Vagina (tissue), 2 donors: ENCODE measurements around the gene SLC1A5. TPM values are rescaled to one million over a fixed set of nuclear protein-coding genes. Genes with fewer than 3 reads are reported as not detected.
"Not testable (repeated sequence)": the region's sequence is repeated elsewhere in the genome, so short reads cannot be mapped to it uniquely, and the experiment has no call there.

Experiments
- DNase-seq, 2 donors: peaks; one replicate each; pipeline ENCODE4 v3.0.0-alpha.2; 2017; ENCODE audit errors: extremely low spot score in 2 of 2
- H3K27ac ChIP-seq: fragments of 200-600 bp; sonication (generic); one replicate; pipeline ENCODE4 v1.5.1; 2019
- H3K27me3 ChIP-seq: fragments of 200-600 bp; sonication (generic); one replicate; pipeline ENCODE4 v1.5.1; 2019
- H3K36me3 ChIP-seq, 2 donors: fragments of 200-600 bp; sonication (generic); one replicate each; pipeline ENCODE4 v1.5.1; 2017 to 2019
- H3K4me1 ChIP-seq: fragments of 200-600 bp; sonication (generic); one replicate; pipeline ENCODE4 v1.5.1; 2019
- H3K4me3 ChIP-seq, 2 donors: fragments of 200-600 bp; sonication (generic); 1 replicate in 1 of 2; 2 replicates in 1 of 2; pipeline ENCODE4 v1.5.1; 2016 to 2019
- H3K9me3 ChIP-seq: fragments of 200-600 bp; sonication (generic); one replicate; pipeline ENCODE4 v1.5.1; 2019
- POLR2A ChIP-seq, 2 donors: fragments of 450-650 bp; IDR thresholded peaks; one replicate each; pipeline ENCODE4 v1.6.1; 2017; ENCODE audit warnings: antibody characterized with exemption in 2 of 2, mild to moderate bottlenecking in 2 of 2, moderate library complexity in 2 of 2
- POLR2AphosphoS5 ChIP-seq, 2 donors: sonication (generic); formaldehyde crosslinking; IDR thresholded peaks; one replicate each; pipeline ENCODE4 v1.9.0; 2017; ENCODE audit warnings: antibody characterized with exemption in 2 of 2, mild to moderate bottlenecking in 2 of 2, low read depth in 1 of 2; ENCODE audit not compliant: insufficient read depth in 1 of 2
- intact Hi-C: fragments of 100-400 bp; cut with DNase I; formaldehyde crosslinking; loops from one replicate; pipeline ENCODE4 v1.15.1; 2023
- total RNA-seq: library from RNA; depleted of rRNA; stranded (reverse); fragments of >200 nt; gene quantifications from one replicate; pipeline ENCODE4 v1.2.3, GENCODE V29; 2016
- TF ChIP-seq, protein P1 (sequence below), 3 experiments: fragments of 450-650 bp in 2 of 3; fragments of 200-600 bp in 1 of 3; sonication (generic) in 1 of 3; IDR thresholded peaks; one replicate each; pipeline ENCODE4 v1.5.1; 2017 to 2019; ENCODE audit warnings: antibody characterized with exemption in 3 of 3, mild to moderate bottlenecking in 2 of 3, moderate library complexity in 2 of 3

SLC1A5 gene
- total RNA-seq, 1 donor from 2014 or later, result 147 TPM

DNA sequence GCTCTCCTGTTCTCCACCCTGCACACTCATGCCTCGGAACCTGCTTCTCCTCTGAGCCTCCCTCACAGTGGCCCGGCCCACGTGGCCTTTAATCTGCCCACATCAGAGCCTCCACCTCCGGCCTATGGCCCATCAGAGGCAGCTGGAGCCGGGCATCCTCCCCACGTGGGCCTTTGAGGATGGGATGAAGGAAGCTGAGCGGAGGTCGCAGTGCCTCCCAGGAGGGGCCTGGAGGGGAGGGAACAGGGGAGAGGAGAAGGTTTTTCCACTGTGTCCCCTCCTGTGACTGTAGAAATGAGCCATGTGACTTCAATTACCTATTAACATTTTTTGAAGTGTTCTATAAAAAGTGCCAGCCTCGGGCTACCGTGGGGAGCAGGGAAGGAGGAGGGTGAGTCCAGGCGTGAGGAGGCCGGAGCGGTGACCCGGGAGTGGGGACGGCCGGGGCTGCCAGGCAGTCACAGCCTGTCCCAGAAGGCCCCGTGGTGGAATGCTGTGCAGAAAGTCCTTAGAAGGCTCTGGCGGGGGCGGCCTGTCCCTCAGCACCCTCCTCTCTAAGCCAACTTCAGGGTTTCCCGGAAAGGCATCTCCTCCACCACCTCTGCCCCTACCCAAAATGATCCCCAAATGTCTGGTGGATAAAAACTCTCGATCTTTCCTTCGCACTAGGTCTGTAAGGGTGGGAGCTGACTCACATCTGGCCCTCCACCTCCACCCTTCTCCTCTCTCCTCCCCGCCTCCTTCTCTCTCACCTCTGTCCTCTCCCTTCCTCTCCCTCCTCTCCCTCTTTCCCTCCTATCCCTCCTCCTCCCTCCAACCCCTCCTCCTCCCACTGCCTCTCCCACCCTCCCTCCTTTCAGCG, 24.8 kb upstream of the SLC1A5 start:
- Histone ChIP-seq H3K36me3 (no peaks in the 10 kb centered on the region), H3K27ac (peak overlapping the region; percentile 48), H3K4me1 (peaks cover 10% of the 10 kb centered on the region), H3K9me3 (no peaks in the 10 kb centered on the region), H3K4me3 (no peak overlapping the region), H3K27me3 (no peaks in the 10 kb centered on the region)
- DNase-seq, result no peak
- intact Hi-C loops, result loop anchor here (10.0 kb wide), 1 partner anchor 842 kb away; no protein-coding TSS in a partner anchor
- TF ChIP-seq POLR2AphosphoS5 (IDR thresholded peaks at IDR 0.05; ENCODE audit: insufficient read depth in 1 of 2, low read depth in 1 of 2) (no peak), POLR2A (IDR thresholded peaks at IDR 0.05) (no peak)
- TF ChIP-seq, protein P1, sequence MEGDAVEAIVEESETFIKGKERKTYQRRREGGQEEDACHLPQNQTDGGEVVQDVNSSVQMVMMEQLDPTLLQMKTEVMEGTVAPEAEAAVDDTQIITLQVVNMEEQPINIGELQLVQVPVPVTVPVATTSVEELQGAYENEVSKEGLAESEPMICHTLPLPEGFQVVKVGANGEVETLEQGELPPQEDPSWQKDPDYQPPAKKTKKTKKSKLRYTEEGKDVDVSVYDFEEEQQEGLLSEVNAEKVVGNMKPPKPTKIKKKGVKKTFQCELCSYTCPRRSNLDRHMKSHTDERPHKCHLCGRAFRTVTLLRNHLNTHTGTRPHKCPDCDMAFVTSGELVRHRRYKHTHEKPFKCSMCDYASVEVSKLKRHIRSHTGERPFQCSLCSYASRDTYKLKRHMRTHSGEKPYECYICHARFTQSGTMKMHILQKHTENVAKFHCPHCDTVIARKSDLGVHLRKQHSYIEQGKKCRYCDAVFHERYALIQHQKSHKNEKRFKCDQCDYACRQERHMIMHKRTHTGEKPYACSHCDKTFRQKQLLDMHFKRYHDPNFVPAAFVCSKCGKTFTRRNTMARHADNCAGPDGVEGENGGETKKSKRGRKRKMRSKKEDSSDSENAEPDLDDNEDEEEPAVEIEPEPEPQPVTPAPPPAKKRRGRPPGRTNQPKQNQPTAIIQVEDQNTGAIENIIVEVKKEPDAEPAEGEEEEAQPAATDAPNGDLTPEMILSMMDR (IDR thresholded peaks at IDR 0.05), result no peak

DNA sequence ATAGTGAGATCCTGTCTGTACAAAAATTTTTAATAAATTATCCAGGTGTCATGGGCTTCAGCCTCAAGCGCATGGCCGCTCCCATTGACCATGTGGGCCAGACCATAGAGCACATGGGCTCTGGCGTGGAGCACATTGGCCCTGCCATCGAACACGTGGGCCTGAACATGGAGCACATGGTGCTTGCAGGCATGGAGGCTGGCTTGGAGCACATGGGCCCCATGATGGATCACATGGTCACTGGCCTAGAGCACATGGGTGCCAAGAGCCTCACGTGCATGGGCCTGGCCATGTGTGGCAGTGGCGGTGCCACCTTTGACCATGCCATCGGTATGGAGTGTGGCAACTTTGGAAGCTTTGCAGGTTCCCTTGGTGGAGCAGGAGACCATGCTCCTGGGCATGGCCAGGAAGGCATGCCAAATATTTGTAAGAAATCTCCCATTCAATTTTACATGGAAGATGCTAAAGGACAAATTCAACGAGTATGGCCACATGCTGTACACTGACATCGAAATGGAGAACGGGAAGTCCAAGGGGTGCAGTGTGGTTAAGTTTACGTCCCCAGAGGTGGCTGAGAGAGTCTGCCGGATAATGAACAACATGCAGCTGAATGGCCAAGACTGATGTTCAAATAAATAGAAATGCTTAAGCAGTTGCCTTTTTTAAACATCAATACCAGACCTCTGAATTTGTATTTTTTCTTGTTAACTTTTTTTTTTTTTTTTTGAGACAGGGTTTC, 21.3 kb upstream of the SLC1A5 start:
- no peak for DNase-seq
- H3K27me3 ChIP-seq, result no peaks in the 10 kb centered on the region
- intact Hi-C loops, result loop anchor here (10.0 kb wide), 1 partner anchor 845 kb away; no protein-coding TSS in a partner anchor
- H3K4me3 ChIP-seq, result no peak overlapping the region
- peaks cover 10% of the 10 kb centered on the region for H3K4me1 ChIP-seq
- H3K27ac ChIP-seq, result no peak overlapping the region
- H3K9me3 ChIP-seq, result no peaks in the 10 kb centered on the region
- no peaks in the 10 kb centered on the region for H3K36me3 ChIP-seq
- TF ChIP-seq POLR2AphosphoS5 (IDR thresholded peaks at IDR 0.05; ENCODE audit: insufficient read depth in 1 of 2, low read depth in 1 of 2), result no peak

DNA sequence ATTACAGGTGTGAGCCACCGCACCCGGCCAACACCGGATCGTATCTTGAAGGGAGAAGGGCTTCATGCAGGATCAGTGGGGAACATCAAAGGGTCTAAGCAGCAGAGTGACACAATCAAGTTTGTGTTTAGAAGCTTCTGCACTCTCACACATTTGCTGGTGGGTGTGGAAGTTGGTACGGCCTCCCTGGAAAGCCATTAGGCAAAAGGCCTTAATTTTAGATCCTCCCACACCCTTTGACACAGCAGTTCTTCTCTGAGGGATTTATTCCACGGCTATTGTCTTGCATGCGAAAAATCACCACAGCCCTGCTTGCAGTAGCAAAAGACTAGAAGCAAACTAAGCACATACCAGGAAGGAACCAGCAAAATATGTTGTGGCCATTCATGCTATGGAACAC, 18.3 kb upstream of the SLC1A5 start:
- H3K9me3 ChIP-seq, result no peaks in the 10 kb centered on the region
- H3K4me1 ChIP-seq, result no peaks in the 10 kb centered on the region
- H3K27ac ChIP-seq, result no peak overlapping the region
- H3K36me3 ChIP-seq, result no peaks in the 10 kb centered on the region
- TF ChIP-seq POLR2A (IDR thresholded peaks at IDR 0.05) (no peak), POLR2AphosphoS5 (IDR thresholded peaks at IDR 0.05; ENCODE audit: insufficient read depth in 1 of 2, low read depth in 1 of 2) (no peak)
- TF ChIP-seq, protein P1 (IDR thresholded peaks at IDR 0.05), result no peak
- H3K27me3 ChIP-seq, result no peaks in the 10 kb centered on the region
- H3K4me3 ChIP-seq, result no peak overlapping the region
- DNase-seq, result no peak
- intact Hi-C loops, result no loop called here

DNA sequence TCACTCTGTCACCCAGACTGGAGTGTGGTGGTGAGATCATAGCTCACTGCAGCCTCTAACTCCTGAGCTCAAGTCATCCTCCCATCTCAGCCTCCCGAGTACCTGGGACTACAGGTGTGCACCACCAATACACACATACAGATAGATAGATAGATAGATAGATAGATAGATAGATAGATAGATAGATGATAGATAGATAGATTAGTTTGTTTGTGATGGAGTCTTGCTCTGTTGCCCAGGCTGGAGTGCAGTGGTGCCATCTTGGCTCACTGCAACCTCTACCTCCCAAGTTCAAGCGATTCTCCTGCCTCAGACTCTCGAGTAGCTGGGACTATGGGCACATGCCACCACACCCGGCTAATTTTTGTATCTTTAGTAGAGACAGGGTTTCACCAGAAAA, 16.0 kb upstream of the SLC1A5 start:
- DNase-seq, H3K27me3 ChIP-seq, H3K9me3 ChIP-seq, H3K4me1 ChIP-seq, H3K27ac ChIP-seq, H3K4me3 ChIP-seq, H3K36me3 ChIP-seq, intact Hi-C loops: not testable (repeated sequence)

DNA sequence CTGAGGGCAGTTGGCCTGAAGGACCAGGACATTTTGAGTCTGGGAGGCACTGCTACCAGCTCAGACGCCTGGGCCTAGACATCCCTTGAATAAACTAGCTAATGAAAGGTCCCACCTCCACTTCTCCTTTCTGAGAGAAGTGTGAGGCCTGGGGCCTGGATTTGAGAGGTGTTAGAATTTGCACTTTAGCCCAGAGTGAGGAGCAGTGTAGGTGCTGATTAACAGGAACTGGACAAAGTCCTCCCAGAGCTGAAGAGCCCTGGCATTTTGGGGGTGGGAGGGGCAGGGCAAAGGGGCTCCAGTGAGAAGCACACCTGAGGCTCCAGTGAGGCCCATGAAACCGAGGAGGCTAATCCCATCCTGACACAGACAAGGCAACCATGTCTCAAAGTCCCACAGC, 15.2 kb upstream of the SLC1A5 start:
- intact Hi-C loops, result no loop called here
- Histone ChIP-seq H3K9me3 (no peaks in the 10 kb centered on the region), H3K27ac (no peak overlapping the region), H3K36me3 (no peaks in the 10 kb centered on the region), H3K4me3 (no peak overlapping the region), H3K27me3 (no peaks in the 10 kb centered on the region), H3K4me1 (no peaks in the 10 kb centered on the region)
- TF ChIP-seq POLR2A (IDR thresholded peaks at IDR 0.05), result no peak
- no peak for TF ChIP-seq POLR2AphosphoS5 (IDR thresholded peaks at IDR 0.05; ENCODE audit: insufficient read depth in 1 of 2, low read depth in 1 of 2)
- TF ChIP-seq, protein P1 (IDR thresholded peaks at IDR 0.05), result no peak
- DNase-seq, result no peak

DNA sequence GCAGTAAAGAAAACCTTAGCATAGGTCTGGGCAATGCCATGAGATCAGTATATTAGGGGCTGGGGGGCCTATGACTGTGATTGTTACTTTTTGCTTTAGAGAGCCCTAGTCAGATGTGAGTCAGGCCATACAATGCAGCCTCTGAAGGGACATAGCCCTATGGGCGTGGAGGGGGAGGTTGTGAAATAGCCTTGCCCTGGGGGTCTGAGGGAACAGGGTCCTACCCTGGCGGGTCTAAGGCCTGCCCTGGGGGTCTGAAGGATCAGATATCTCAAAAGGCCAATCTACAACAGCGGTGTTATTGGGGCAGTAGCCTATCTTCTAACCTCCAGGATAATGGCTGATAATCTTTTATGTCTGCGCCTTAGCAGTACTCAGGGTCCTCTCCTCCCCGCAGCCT, 13.8 kb upstream of the SLC1A5 start:
- H3K27me3 ChIP-seq, result no peaks in the 10 kb centered on the region
- H3K9me3 ChIP-seq, result no peaks in the 10 kb centered on the region
- no peaks in the 10 kb centered on the region for H3K36me3 ChIP-seq
- DNase-seq, result no peak
- H3K4me3 ChIP-seq, result no peak overlapping the region
- H3K27ac ChIP-seq, result no peak overlapping the region
- TF ChIP-seq, protein P1 (IDR thresholded peaks at IDR 0.05), result no peak
- TF ChIP-seq POLR2AphosphoS5 (IDR thresholded peaks at IDR 0.05; ENCODE audit: insufficient read depth in 1 of 2, low read depth in 1 of 2) (no peak), POLR2A (IDR thresholded peaks at IDR 0.05) (no peak)
- no peaks in the 10 kb centered on the region for H3K4me1 ChIP-seq
- intact Hi-C loops, result no loop called here
